Activated B cell treated with CpG ODN at 0.5 μM for 24 hours (primary cell): ENCODE results near the gene TYMS. TPM values are rescaled to one million over a fixed set of nuclear protein-coding genes. Genes with fewer than 3 reads are reported as not detected.

Experiments used
- ATAC-seq: fragments of 200-7000 bp; cut with Tn5 transposase; one replicate; pipeline ENCODE4 v1.10.0; 2021; ENCODE audit warnings: low read depth, mild to moderate bottlenecking, moderate library complexity
- CTCF ChIA-PET: fragments of 350-600 bp; sonication (Branson Sonifier 250); formaldehyde crosslinking; loops from one replicate; lab custom pipeline; 2021; ENCODE audit warnings: antibody characterized with exemption; lab: Charles Lee
- POLR2A ChIA-PET: fragments of 350-600 bp; sonication (Branson Sonifier 250); formaldehyde crosslinking; loops from one replicate; lab custom pipeline; 2021; ENCODE audit warnings: antibody characterized with exemption; lab: Charles Lee
- DNase-seq: peaks from one replicate; pipeline ENCODE4 v3.0.0; 2022
- H3K27ac Mint-ChIP-seq: one replicate; pipeline ENCODE4 v1.8.0; 2020; ENCODE audit warnings: mixed read lengths
- H3K27me3 Mint-ChIP-seq: one replicate; pipeline ENCODE4 v1.8.0; 2021; ENCODE audit warnings: mixed read lengths
- H3K36me3 Mint-ChIP-seq: one replicate; pipeline ENCODE4 v1.8.0; 2021; ENCODE audit warnings: low read depth, mixed read lengths
- H3K4me1 Mint-ChIP-seq: one replicate; pipeline ENCODE4 v1.8.0; 2021; ENCODE audit warnings: mixed read lengths
- H3K4me3 Mint-ChIP-seq: one replicate; pipeline ENCODE4 v1.8.0; 2020; ENCODE audit warnings: mild to moderate bottlenecking, mixed read lengths
- H3K9me3 Mint-ChIP-seq: one replicate; pipeline ENCODE4 v1.8.0; 2020; ENCODE audit warnings: mixed read lengths
- CTCF ChIP-seq: fragments of 200-600 bp; IDR thresholded peaks from one replicate; pipeline ENCODE4 v1.8.0; 2022; ENCODE audit warnings: antibody characterized with exemption, mild to moderate bottlenecking
- intact Hi-C: fragments of 100-400 bp; cut with micrococcal nuclease; formaldehyde crosslinking; loops from one replicate; pipeline ENCODE4 v1.15.1; 2024
- total RNA-seq: library from RNA; stranded (reverse); gene quantifications from 2 replicates; pipeline ENCODE4 v1.2.3, GENCODE V29; 2022

The TYMS gene
- total RNA-seq, 1 donor from 2014 or later, result 4.0 TPM

DNA sequence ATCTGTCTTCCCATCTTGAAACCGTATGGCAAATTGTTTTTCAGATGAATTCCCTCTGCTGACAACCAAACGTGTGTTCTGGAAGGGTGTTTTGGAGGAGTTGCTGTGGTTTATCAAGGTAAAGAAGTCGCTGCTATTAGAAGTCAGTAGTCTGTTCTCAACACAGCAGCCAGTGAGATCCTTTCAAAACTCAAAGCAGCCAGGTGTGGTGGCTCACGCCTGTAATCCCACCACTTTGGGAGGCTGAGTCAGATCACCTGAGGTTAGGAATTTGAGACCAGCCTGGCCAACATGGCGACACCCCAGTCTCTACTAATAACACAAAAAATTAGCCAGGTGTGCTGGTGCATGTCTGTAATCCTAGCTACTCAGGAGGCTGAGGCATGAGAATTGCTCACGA is 2.1 kb downstream of the TYMS start:
- Mint-ChIP-seq H3K27ac (no peak overlapping the region), H3K9me3 (no peaks in the 10 kb centered on the region), H3K36me3 (no peaks in the 10 kb centered on the region), H3K27me3 (peaks cover 20% of the 10 kb centered on the region), H3K4me3 (peak overlapping the region; percentile 87), H3K4me1 (peaks cover 17% of the 10 kb centered on the region)
- no peak for ATAC-seq
- no peak for TF ChIP-seq CTCF
- ChIA-PET POLR2A (no interaction called here), CTCF (no interaction called here)
- no peak for DNase-seq
- intact Hi-C loops, result loop anchor here (5.0 kb wide), 1 partner anchor 153 kb away; the partner anchor contains the start of gene YES1

DNA sequence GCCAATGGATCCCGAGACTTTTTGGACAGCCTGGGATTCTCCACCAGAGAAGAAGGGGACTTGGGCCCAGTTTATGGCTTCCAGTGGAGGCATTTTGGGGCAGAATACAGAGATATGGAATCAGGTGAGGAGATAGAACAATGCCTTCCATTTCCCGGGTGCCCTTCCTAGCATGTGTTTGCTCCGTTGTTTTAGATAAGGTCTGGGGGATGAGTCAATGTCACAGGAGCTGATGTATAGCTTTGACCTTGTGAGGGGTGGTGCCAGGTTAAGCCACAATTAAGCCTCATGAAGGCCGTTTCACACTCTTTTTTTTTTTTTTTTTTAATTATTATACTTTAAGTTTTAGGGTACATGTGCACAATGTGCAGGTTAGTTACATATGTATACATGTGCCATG is 4.7 kb downstream of the TYMS start:
- ChIA-PET POLR2A (no interaction called here), CTCF (no interaction called here)
- Mint-ChIP-seq H3K4me1 (peaks cover 14% of the 10 kb centered on the region), H3K9me3 (no peaks in the 10 kb centered on the region), H3K27ac (no peak overlapping the region), H3K36me3 (no peaks in the 10 kb centered on the region), H3K27me3 (peaks cover 13% of the 10 kb centered on the region), H3K4me3 (no peak overlapping the region)
- intact Hi-C loops, result no loop called here
- DNase-seq (no peak), ATAC-seq (no peak)
- no peak for TF ChIP-seq CTCF

DNA sequence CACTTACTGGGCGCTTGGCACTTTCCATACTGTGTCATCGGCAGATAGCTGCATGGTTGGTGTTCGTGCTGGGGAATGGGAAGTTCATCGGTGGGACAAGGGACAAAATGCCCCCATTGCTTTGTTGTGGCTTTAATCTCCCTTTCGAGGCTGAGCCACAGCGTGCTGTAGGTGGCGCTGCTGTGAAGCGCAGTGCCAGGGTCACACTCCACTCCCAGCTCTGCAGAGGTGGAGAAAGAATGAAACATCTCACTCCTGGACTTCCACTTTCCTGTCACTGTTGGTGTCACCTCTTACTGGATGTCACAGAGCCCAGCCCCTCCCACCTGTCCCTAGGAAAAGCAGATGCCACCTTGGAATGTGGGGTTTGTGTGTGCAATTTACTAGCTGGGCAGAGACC is 8.7 kb downstream of the TYMS start:
- ChIA-PET CTCF (no interaction called here), POLR2A (no interaction called here)
- DNase-seq (no peak), ATAC-seq (no peak)
- Mint-ChIP-seq H3K4me1 (no peaks in the 10 kb centered on the region), H3K4me3 (no peak overlapping the region), H3K9me3 (peaks cover 2% of the 10 kb centered on the region), H3K36me3 (no peaks in the 10 kb centered on the region), H3K27ac (no peak overlapping the region), H3K27me3 (no peaks in the 10 kb centered on the region)
- intact Hi-C loops, result no loop called here
- no peak for TF ChIP-seq CTCF

GRCh38 chr18:666628-667027 is 9.2 kb downstream of the TYMS start:
- TF ChIP-seq CTCF, result no peak
- Mint-ChIP-seq H3K9me3 (peaks cover 2% of the 10 kb centered on the region), H3K27ac (no peak overlapping the region), H3K36me3 (no peaks in the 10 kb centered on the region), H3K27me3 (no peaks in the 10 kb centered on the region), H3K4me1 (no peaks in the 10 kb centered on the region), H3K4me3 (no peak overlapping the region)
- POLR2A ChIA-PET, result no interaction called here
- CTCF ChIA-PET, result no interaction called here
- ATAC-seq, result no peak
- intact Hi-C loops, result no loop called here
- DNase-seq, result no peak

GRCh38 chr18:668260-668659 is 10.8 kb downstream of the TYMS start:
- Mint-ChIP-seq H3K4me3 (no peak overlapping the region), H3K4me1 (no peaks in the 10 kb centered on the region), H3K27me3 (no peaks in the 10 kb centered on the region), H3K36me3 (peaks cover 5% of the 10 kb centered on the region), H3K9me3 (peaks cover 2% of the 10 kb centered on the region), H3K27ac (no peak overlapping the region)
- DNase-seq (no peak), ATAC-seq (no peak)
- CTCF ChIA-PET, result no interaction called here
- POLR2A ChIA-PET, result no interaction called here
- intact Hi-C loops, result no loop called here
- no peak for TF ChIP-seq CTCF
